Right forelimb (tissue), 1 donor: ENCODE data around the gene PAK3.

Source experiments
- DNase-seq: peaks from one replicate; pipeline ENCODE4 v3.0.0-alpha.2; 2018

The PAK3 gene

GRCh38 chrX:111095974-111096895, at the start of gene PAK3:
Gene PAK3 (plus strand): TSS chrX:111096191. CDS start chrX:111123104, 26,913 bp downstream.
- DNase-seq: peak; percentile 72

- DNase-seq: no peak
These were observed 48.4 kb upstream of the PAK3 start for GRCh38 chrX:111047575-111047974.

- DNase-seq: no peak
These were observed 43.5 kb upstream of the PAK3 start for GRCh38 chrX:111052478-111052877.

- DNase-seq: no peak
These were observed 24.3 kb upstream of the PAK3 start for GRCh38 chrX:111071542-111072277.

GRCh38 chrX:111083081-111083480, 12.9 kb upstream of the PAK3 start:
- no peak for DNase-seq

GRCh38 chrX:111086591-111087006, 9.4 kb upstream of the PAK3 start:
- DNase-seq: no peak

- no peak for DNase-seq
These were observed 7.4 kb upstream of the PAK3 start for GRCh38 chrX:111088628-111089027.

GRCh38 chrX:111090458-111090857, 5.5 kb upstream of the PAK3 start:
- DNase-seq: no peak

- DNase-seq: peak; percentile 49
These were observed 2.9 kb downstream of the PAK3 start for GRCh38 chrX:111098874-111099273.

GRCh38 chrX:111100191-111100590, 4.2 kb downstream of the PAK3 start:
- DNase-seq: no peak

GRCh38 chrX:111101580-111101979, 5.6 kb downstream of the PAK3 start:
- no peak for DNase-seq

GRCh38 chrX:111102636-111103035, 6.6 kb downstream of the PAK3 start:
- DNase-seq: no peak

GRCh38 chrX:111103246-111103645, 7.3 kb downstream of the PAK3 start:
- no peak for DNase-seq

- DNase-seq: no peak
These were observed 14.2 kb downstream of the PAK3 start for GRCh38 chrX:111110098-111110775.

GRCh38 chrX:111114806-111115205, 18.8 kb downstream of the PAK3 start:
- no peak for DNase-seq

GRCh38 chrX:111116666-111117065, 20.7 kb downstream of the PAK3 start:
- no peak for DNase-seq

- no peak for DNase-seq
These were observed 23.4 kb downstream of the PAK3 start for GRCh38 chrX:111119341-111119740.

GRCh38 chrX:111123125-111123524, 27.1 kb downstream of the PAK3 start:
- DNase-seq: no peak

- no peak for DNase-seq
These were observed 27.7 kb downstream of the PAK3 start for GRCh38 chrX:111123606-111124179.

- DNase-seq: no peak
These were observed 28.4 kb downstream of the PAK3 start for GRCh38 chrX:111124418-111124817.

- no peak for DNase-seq
These were observed 31.0 kb downstream of the PAK3 start for GRCh38 chrX:111127038-111127437.

- DNase-seq: no peak
These were observed 33.9 kb downstream of the PAK3 start for GRCh38 chrX:111129921-111130320.

GRCh38 chrX:111131572-111131971, 35.6 kb downstream of the PAK3 start:
- DNase-seq: no peak
